Measurements from ENCODE around the gene ATXN7L2. TPM values are rescaled to one million over a fixed set of nuclear protein-coding genes. Genes with fewer than 3 reads are reported as not detected.
A peak's percentile ranks its signal among the peaks of the same experiment; 100 is the strongest.

Gene ATXN7L2
- total and polyA plus RNA-seq, 2 donors from 2014 or later = 5.7 to 7.3 TPM

DNA sequence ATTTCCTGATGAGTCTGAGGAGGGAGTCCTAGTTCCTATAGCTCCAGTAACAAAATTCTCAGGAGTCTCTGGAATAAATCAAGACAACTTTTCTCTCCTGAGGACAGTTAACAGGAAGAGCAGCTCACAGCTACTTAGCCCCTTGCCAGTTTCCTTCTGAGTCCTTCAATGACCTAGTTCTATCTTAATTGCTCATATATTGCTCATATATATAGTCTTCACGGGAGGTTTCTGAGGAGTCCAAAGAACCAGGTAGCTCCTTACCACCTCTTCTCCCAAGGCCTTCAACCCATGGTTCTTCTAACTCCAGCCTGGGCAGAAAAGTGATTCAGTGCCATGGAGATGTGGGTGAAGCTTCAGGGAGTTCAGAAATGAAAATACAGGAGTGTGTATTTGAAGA, 21.3 kb downstream of the ATXN7L2 start:
- TF ChIP-seq, protein P1, sequence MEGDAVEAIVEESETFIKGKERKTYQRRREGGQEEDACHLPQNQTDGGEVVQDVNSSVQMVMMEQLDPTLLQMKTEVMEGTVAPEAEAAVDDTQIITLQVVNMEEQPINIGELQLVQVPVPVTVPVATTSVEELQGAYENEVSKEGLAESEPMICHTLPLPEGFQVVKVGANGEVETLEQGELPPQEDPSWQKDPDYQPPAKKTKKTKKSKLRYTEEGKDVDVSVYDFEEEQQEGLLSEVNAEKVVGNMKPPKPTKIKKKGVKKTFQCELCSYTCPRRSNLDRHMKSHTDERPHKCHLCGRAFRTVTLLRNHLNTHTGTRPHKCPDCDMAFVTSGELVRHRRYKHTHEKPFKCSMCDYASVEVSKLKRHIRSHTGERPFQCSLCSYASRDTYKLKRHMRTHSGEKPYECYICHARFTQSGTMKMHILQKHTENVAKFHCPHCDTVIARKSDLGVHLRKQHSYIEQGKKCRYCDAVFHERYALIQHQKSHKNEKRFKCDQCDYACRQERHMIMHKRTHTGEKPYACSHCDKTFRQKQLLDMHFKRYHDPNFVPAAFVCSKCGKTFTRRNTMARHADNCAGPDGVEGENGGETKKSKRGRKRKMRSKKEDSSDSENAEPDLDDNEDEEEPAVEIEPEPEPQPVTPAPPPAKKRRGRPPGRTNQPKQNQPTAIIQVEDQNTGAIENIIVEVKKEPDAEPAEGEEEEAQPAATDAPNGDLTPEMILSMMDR (IDR thresholded peaks at IDR 0.05; ENCODE audit: borderline replicate concordance, extremely low read depth, insufficient read depth) = no peak
- Histone ChIP-seq H3K9me3 (ENCODE audit: control insufficient read depth in 2 of 3, insufficient read depth in 1 of 3, low read length in 3 of 3) (no peaks in the 10 kb centered on the region), H3K4me3 (ENCODE audit: low read length in 3 of 3) (no peak overlapping the region), H3K4me1 (ENCODE audit: control insufficient read depth in 2 of 3, insufficient read depth in 2 of 3, low read depth in 1 of 3, low read length in 3 of 3) (peaks cover 0 to 16% (median 1%) of the 10 kb centered on the region in 3 donors), H3K27ac (ENCODE audit: low read depth in 2 of 2, low read length in 2 of 2) (no peak overlapping the region), H3K27me3 (ENCODE audit: control insufficient read depth, insufficient read depth, low read length) (no peaks in the 10 kb centered on the region), H3K9ac (ENCODE audit: low read length in 3 of 3) (no peak overlapping the region), H3K36me3 (ENCODE audit: control insufficient read depth in 2 of 3, insufficient read depth in 3 of 3, low read length in 3 of 3) (peaks cover 0 to 9% (median 0%) of the 10 kb centered on the region in 3 donors)
- FAIRE-seq (no peak), DNase-seq (no peak)
- intact Hi-C loops (cut with DNase I) = no loop called here

DNA sequence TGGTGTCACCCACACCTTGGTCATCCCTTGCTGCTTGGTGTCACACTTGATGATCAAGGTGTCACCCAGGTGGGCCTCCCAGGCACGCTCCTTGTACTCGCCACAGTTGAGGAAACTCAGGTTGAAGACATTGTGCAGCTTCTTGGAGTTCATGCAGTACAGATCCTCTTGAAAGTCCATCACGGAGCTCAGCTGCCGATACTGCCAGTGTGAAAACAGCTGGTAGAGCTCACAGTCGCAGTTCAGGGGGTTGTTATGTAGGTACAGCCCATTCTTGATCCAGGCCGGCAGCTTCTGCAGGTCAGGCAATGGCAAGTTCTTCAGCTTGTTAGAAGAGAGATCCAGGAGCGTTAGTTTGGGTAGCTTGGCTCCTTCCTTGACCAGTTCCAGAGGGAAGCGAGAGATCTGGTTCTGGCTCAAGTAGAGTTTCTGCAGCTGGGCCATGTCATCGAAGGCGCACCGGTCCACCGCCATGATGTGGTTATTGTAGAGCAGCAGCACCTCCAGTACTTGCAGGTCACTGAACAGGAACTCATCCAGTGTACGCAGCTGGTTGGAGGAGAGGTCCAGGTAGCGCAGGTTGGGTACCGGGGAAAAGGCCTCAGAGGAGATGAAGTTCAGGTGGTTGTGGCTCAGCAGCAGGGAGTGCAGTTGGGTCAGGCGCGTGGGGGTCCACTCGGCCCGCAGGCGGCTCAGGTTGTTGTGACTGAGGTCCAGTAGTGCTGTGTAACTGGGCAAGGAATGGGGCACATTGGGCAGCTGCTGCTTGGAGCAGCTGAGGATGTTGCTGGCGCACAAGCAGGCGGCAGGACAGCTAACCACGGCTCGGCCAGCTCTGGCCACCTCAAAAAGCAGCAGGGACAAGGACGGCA, 24.5 kb downstream of the ATXN7L2 start:
- no peak overlapping the region for H3K27ac ChIP-seq (ENCODE audit: low read depth in 2 of 2, low read length in 2 of 2)
- peaks cover 0 to 3% (median 0%) of the 10 kb centered on the region in 3 donors for H3K36me3 ChIP-seq (ENCODE audit: control insufficient read depth in 2 of 3, insufficient read depth in 3 of 3, low read length in 3 of 3)
- no peaks in the 10 kb centered on the region for H3K9me3 ChIP-seq (ENCODE audit: control insufficient read depth in 2 of 3, insufficient read depth in 1 of 3, low read length in 3 of 3)
- H3K9ac ChIP-seq (ENCODE audit: low read length in 3 of 3) = no peak overlapping the region
- FAIRE-seq (no peak), DNase-seq (peak in 1 of 5 donors; percentile 75)
- H3K4me1 ChIP-seq (ENCODE audit: control insufficient read depth in 2 of 3, insufficient read depth in 2 of 3, low read depth in 1 of 3, low read length in 3 of 3) = peaks cover 0 to 11% (median 3%) of the 10 kb centered on the region in 3 donors
- peak overlapping the region in 1 of 3 donors; percentile 82 for H3K4me3 ChIP-seq (ENCODE audit: low read length in 3 of 3)
- no peaks in the 10 kb centered on the region for H3K27me3 ChIP-seq (ENCODE audit: control insufficient read depth, insufficient read depth, low read length)
- TF ChIP-seq, protein P1 (IDR thresholded peaks at IDR 0.05; ENCODE audit: borderline replicate concordance, extremely low read depth, insufficient read depth) = no peak
- intact Hi-C loops (cut with DNase I) = no loop called here

DNA sequence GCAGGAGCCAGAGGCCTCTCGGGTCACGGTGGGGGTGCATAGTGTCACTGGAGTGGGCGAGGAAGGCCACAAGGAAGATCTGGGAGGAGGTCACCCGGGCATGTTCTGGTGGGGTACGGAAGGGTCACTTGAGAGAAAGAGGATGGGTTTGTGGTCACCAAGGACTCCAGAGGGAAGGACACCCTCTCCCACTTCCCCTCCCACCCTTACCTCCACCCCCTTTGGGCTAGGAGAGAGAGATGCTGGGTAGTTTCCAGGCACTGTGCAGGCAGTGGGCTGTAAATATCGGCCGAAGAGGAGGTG, 25.1 kb downstream of the ATXN7L2 start:
- Histone ChIP-seq H3K27me3 (ENCODE audit: control insufficient read depth, insufficient read depth, low read length) (no peaks in the 10 kb centered on the region), H3K4me3 (ENCODE audit: low read length in 3 of 3) (peak overlapping the region in 2 of 3 donors; percentile 56 to 82), H3K4me1 (ENCODE audit: control insufficient read depth in 2 of 3, insufficient read depth in 2 of 3, low read depth in 1 of 3, low read length in 3 of 3) (peaks cover 0 to 11% (median 3%) of the 10 kb centered on the region in 3 donors), H3K9ac (ENCODE audit: low read length in 3 of 3) (peak overlapping the region in 2 of 3 donors; percentile 26 to 61), H3K9me3 (ENCODE audit: control insufficient read depth in 2 of 3, insufficient read depth in 1 of 3, low read length in 3 of 3) (no peaks in the 10 kb centered on the region), H3K27ac (ENCODE audit: low read depth in 2 of 2, low read length in 2 of 2) (no peak overlapping the region), H3K36me3 (ENCODE audit: control insufficient read depth in 2 of 3, insufficient read depth in 3 of 3, low read length in 3 of 3) (peaks cover 0 to 3% (median 0%) of the 10 kb centered on the region in 3 donors)
- intact Hi-C loops (cut with DNase I) = no loop called here
- FAIRE-seq (no peak), DNase-seq (no peak)
- TF ChIP-seq, protein P1 (IDR thresholded peaks at IDR 0.05; ENCODE audit: borderline replicate concordance, extremely low read depth, insufficient read depth) = no peak
